KMS-11 (cell line): ENCODE results near the gene WNT7A.

Experiments
- H2AFZ ChIP-seq: fragments of 200-600 bp; sonication (generic); 2 replicates; pipeline ENCODE4 v1.6.1; 2016; ENCODE audit warnings: antibody characterized with exemption, mixed run types, low read depth
- H3K27ac ChIP-seq: fragments of 200-600 bp; sonication (generic); 2 replicates; pipeline ENCODE4 v1.6.1; 2016; ENCODE audit warnings: mild to moderate bottlenecking, mixed run types
- H3K27me3 ChIP-seq: fragments of 200-600 bp; sonication (generic); 2 replicates; pipeline ENCODE4 v1.6.1; 2017; ENCODE audit warnings: mild to moderate bottlenecking, low read depth, mixed run types, moderate library complexity; ENCODE audit not compliant: insufficient read depth
- H3K36me3 ChIP-seq: fragments of 200-600 bp; sonication (generic); 2 replicates; pipeline ENCODE4 v1.6.1; 2017; ENCODE audit warnings: mild to moderate bottlenecking, mixed run types; ENCODE audit not compliant: insufficient read depth
- H3K4me1 ChIP-seq: fragments of 200-600 bp; sonication (generic); 2 replicates; pipeline ENCODE4 v1.6.1; 2016; ENCODE audit warnings: mild to moderate bottlenecking, low read depth, mixed run types; ENCODE audit not compliant: poor library complexity, severe bottlenecking
- H3K4me2 ChIP-seq: fragments of 200-600 bp; sonication (generic); 2 replicates; pipeline ENCODE4 v1.7.0; 2016; ENCODE audit warnings: mild to moderate bottlenecking, mixed run types
- H3K4me3 ChIP-seq: fragments of 200-600 bp; sonication (generic); IDR thresholded peaks from 2 replicates; pipeline ENCODE4 v1.6.1; 2017; ENCODE audit warnings: low read depth, low read length, mixed read lengths; ENCODE audit not compliant: insufficient read depth
- H3K79me2 ChIP-seq: fragments of 200-600 bp; sonication (generic); 2 replicates; pipeline ENCODE4 v1.6.1; 2016; ENCODE audit warnings: low read depth, mixed run types; ENCODE audit not compliant: insufficient read depth
- H3K9ac ChIP-seq: fragments of 200-600 bp; sonication (generic); 2 replicates; pipeline ENCODE4 v1.6.1; 2016; ENCODE audit warnings: mild to moderate bottlenecking, mixed run types
- H4K20me1 ChIP-seq: fragments of 200-600 bp; sonication (generic); 2 replicates; pipeline ENCODE4 v1.6.1; 2016; ENCODE audit warnings: mild to moderate bottlenecking, mixed run types; ENCODE audit not compliant: insufficient read depth
- TF ChIP-seq, protein P1 (sequence below): fragments of 200-600 bp; sonication (generic); conservative IDR thresholded peaks from 2 replicates; pipeline ENCODE4 v1.6.1; 2017; ENCODE audit warnings: low read depth, mild to moderate bottlenecking, antibody characterized with exemption, low read length, moderate library complexity, mixed read lengths

The WNT7A gene

DNA sequence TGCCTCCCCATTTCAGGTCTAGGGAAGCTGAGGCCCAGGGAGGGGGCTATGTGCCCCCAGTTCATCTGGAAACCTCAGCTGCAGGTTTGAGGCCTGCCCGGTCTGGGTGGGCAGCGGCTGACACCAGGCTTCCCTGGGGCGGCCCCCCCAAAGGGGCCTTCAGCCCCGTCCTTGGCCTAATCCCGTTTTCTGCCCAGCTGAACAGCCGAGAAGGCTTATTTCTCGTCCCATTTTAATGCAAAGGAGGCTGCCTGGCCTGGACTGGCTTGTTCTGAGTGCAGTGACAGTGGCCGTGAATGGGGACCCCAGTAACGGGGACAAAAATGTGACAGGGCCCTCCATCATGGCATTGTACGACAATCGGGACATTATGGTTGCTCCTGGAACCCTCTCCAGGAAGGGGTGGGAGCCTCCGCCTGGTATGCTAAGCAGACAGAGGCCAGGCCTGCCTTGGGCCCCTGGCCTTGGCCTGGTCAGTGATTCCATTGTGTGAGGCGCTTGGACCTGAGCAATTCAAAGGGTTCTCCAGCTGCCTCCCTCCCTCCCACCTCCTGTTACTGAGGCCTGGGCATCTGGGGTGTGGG lies 93.9 kb downstream of the WNT7A start:
- H3K4me1 ChIP-seq = no peaks in the 10 kb centered on the region
- H3K27me3 ChIP-seq = peaks cover 12% of the 10 kb centered on the region; the same call in 1 of the 2 replicates
- TF ChIP-seq, protein P1, sequence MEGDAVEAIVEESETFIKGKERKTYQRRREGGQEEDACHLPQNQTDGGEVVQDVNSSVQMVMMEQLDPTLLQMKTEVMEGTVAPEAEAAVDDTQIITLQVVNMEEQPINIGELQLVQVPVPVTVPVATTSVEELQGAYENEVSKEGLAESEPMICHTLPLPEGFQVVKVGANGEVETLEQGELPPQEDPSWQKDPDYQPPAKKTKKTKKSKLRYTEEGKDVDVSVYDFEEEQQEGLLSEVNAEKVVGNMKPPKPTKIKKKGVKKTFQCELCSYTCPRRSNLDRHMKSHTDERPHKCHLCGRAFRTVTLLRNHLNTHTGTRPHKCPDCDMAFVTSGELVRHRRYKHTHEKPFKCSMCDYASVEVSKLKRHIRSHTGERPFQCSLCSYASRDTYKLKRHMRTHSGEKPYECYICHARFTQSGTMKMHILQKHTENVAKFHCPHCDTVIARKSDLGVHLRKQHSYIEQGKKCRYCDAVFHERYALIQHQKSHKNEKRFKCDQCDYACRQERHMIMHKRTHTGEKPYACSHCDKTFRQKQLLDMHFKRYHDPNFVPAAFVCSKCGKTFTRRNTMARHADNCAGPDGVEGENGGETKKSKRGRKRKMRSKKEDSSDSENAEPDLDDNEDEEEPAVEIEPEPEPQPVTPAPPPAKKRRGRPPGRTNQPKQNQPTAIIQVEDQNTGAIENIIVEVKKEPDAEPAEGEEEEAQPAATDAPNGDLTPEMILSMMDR = no peak
- H3K9ac ChIP-seq = no peak overlapping the region
- H3K4me2 ChIP-seq = no peak overlapping the region
- no peak overlapping the region for H3K4me3 ChIP-seq
- no peak overlapping the region for H3K27ac ChIP-seq
- H3K79me2 ChIP-seq = no peaks in the 10 kb centered on the region
- H2AFZ ChIP-seq = no peak overlapping the region
- H4K20me1 ChIP-seq = no peaks in the 10 kb centered on the region
- H3K36me3 ChIP-seq = no peaks in the 10 kb centered on the region

DNA sequence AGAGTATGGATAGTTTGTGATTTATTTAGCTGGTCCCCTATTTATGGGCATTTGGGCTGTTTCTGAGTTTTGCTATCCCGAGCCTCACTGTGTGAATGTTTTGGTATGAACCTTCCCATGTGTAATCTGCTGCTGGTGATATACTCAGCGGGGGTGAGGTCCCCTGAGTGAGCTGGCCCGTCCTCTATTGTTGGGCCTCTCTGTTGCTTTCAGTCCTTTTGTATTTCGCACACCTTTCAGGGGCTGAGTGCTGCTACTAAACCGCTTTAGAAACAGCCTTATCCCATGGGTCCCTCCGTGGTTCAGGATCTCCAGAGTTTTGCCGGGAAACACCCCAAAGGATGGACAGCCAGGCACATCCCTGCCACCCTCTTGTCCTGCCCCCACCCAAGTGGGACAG lies 94.5 kb downstream of the WNT7A start:
- Histone ChIP-seq H3K36me3 (no peaks in the 10 kb centered on the region), H3K27ac (no peak overlapping the region), H3K4me2 (no peak overlapping the region), H4K20me1 (no peaks in the 10 kb centered on the region), H2AFZ (no peak overlapping the region), H3K4me1 (no peaks in the 10 kb centered on the region), H3K9ac (no peak overlapping the region), H3K4me3 (no peak overlapping the region), H3K79me2 (no peaks in the 10 kb centered on the region), H3K27me3 (peaks cover 9% of the 10 kb centered on the region; the same call in 1 of the 2 replicates)
- TF ChIP-seq, protein P1 = no peak

DNA sequence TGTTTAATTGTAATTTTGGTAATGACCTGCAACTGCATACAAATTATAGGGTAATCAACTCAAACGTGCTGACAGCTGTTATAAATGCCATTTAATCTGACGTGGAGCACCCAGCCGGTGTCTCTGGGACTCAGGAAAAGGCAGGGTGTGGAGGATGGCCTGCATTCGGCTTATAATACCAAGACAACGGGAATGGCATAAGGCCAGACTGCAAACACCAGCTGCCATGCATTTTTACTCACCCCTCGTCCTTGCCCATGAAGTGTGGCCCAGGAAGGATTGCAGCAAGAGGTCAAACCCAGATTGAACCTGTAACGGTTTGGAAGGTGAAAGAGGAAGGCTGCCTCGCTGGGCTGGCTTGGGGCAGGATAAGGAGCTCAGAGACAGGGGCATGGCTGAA lies 96.4 kb downstream of the WNT7A start:
- Histone ChIP-seq H3K4me1 (no peaks in the 10 kb centered on the region), H3K9ac (no peak overlapping the region), H3K36me3 (no peaks in the 10 kb centered on the region), H3K79me2 (no peaks in the 10 kb centered on the region), H4K20me1 (no peaks in the 10 kb centered on the region), H2AFZ (no peak overlapping the region), H3K4me3 (no peak overlapping the region), H3K4me2 (no peak overlapping the region), H3K27me3 (peaks cover 12% of the 10 kb centered on the region; the same call in 1 of the 2 replicates), H3K27ac (no peak overlapping the region)
- TF ChIP-seq, protein P1 = no peak

DNA sequence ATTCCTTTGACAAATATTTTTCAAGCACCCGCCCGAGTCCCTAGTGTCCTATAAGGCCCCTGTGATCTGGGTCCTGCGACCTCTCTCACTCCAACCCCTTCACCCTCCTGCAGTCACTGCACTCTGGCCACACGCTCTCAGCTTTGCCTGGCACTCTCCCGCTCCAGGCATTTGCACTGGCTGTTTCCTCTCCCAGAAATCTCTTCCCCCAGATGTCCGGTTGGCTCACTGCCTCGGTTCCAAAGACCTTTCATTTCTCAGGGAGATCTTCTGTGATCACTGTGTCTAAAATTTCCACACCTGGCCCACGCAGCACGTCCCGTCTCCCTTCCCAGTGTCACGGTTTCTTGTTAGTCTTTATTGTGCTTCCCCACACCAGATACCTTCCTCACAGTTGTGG lies 97.4 kb downstream of the WNT7A start:
- no peak overlapping the region for H3K4me2 ChIP-seq
- H3K4me3 ChIP-seq = no peak overlapping the region
- H4K20me1 ChIP-seq = no peaks in the 10 kb centered on the region
- H3K4me1 ChIP-seq = no peaks in the 10 kb centered on the region
- TF ChIP-seq, protein P1 = no peak
- H3K27ac ChIP-seq = no peak overlapping the region
- H3K9ac ChIP-seq = no peak overlapping the region
- no peaks in the 10 kb centered on the region for H3K79me2 ChIP-seq
- no peaks in the 10 kb centered on the region for H3K36me3 ChIP-seq
- H3K27me3 ChIP-seq = peaks cover 12% of the 10 kb centered on the region; the same call in 1 of the 2 replicates
- H2AFZ ChIP-seq = no peak overlapping the region
